ENCODE measurements around the gene RHOU. TPM values are rescaled to one million over a fixed set of nuclear protein-coding genes. Genes with fewer than 3 reads are reported as not detected.

Gene RHOU
- total RNA-seq, 1 experiment from 2014 or later = 1.2 TPM

DNA sequence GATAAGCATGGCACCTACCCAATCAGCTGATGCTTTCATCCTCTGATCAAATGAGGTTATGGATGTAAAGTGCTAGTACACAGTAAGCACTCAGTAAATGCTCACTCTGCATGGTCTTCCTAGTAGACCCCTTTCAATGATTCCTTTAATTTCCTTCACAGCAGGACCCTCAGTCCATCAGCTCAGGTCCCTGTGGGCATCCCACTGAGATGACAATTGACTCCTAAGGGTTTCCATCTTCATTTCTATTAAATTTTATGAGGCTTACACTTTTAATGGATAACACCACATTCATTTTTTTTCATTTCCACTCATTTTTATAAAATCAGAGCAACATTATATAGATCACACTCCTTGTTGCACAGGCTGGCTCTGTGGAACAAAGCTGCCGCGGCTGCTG, 12.8 kb downstream of the RHOU start:
- TF ChIP-seq CTCF (conservative IDR thresholded peaks at IDR 0.05; ENCODE audit: low read depth, low read length) (no peak), EZH2 (IDR thresholded peaks at IDR 0.05; ENCODE audit: borderline replicate concordance, low read depth, low read length, poor library complexity, severe bottlenecking) (no peak)
- intact Hi-C loops (cut with micrococcal nuclease; ENCODE audit: unreplicated experiment) = no loop called here
- no peak overlapping the region for H3K4me3 ChIP-seq (ENCODE audit: low read depth, low read length, poor library complexity, severe bottlenecking)
- no peaks in the 10 kb centered on the region for H3K9me3 ChIP-seq (ENCODE audit: low read depth, low read length, poor library complexity, severe bottlenecking)
- BruUV-seq (replicated peaks) = no TSS peak
- ChIA-PET CTCF (no interaction called here), POLR2A (ENCODE audit: low non-redundant PET) (no interaction called here)
- DNase-seq (ENCODE audit: low spot score) = no peak
- H3K4me1 ChIP-seq (ENCODE audit: insufficient read depth, low read length, poor library complexity, severe bottlenecking) = no peaks in the 10 kb centered on the region
- H3K27ac ChIP-seq (ENCODE audit: low read depth, low read length, poor library complexity, severe bottlenecking) = no peak overlapping the region
- H3K27me3 ChIP-seq (replicated peaks; ENCODE audit: insufficient read depth, low read depth, low read length, poor library complexity) = peaks cover 30% of the 10 kb centered on the region
- H3K36me3 ChIP-seq (ENCODE audit: insufficient read depth, low read length, poor library complexity, severe bottlenecking) = no peaks in the 10 kb centered on the region

- H3K27ac ChIP-seq (ENCODE audit: low read depth, low read length, poor library complexity, severe bottlenecking) = no peak overlapping the region
- no TSS peak for BruUV-seq (replicated peaks)
- TF ChIP-seq CTCF (conservative IDR thresholded peaks at IDR 0.05; ENCODE audit: low read depth, low read length) = no peak
- no peak for TF ChIP-seq EZH2 (IDR thresholded peaks at IDR 0.05; ENCODE audit: borderline replicate concordance, low read depth, low read length, poor library complexity, severe bottlenecking)
- peaks cover 32% of the 10 kb centered on the region for H3K27me3 ChIP-seq (replicated peaks; ENCODE audit: insufficient read depth, low read depth, low read length, poor library complexity)
- no peaks in the 10 kb centered on the region for H3K9me3 ChIP-seq (ENCODE audit: low read depth, low read length, poor library complexity, severe bottlenecking)
- intact Hi-C loops (cut with micrococcal nuclease; ENCODE audit: unreplicated experiment) = no loop called here
- no peak for DNase-seq (ENCODE audit: low spot score)
- ChIA-PET CTCF (no interaction called here), POLR2A (ENCODE audit: low non-redundant PET) (no interaction called here)
- no peak overlapping the region for H3K4me3 ChIP-seq (ENCODE audit: low read depth, low read length, poor library complexity, severe bottlenecking)
- no peaks in the 10 kb centered on the region for H3K36me3 ChIP-seq (ENCODE audit: insufficient read depth, low read length, poor library complexity, severe bottlenecking)
- no peaks in the 10 kb centered on the region for H3K4me1 ChIP-seq (ENCODE audit: insufficient read depth, low read length, poor library complexity, severe bottlenecking)
Observed at GRCh38 chr1:228748431-228748830, 13.2 kb downstream of the RHOU start.

GRCh38 chr1:228749765-228750164, 14.5 kb downstream of the RHOU start:
- no TSS peak for BruUV-seq (replicated peaks)
- intact Hi-C loops (cut with micrococcal nuclease; ENCODE audit: unreplicated experiment) = no loop called here
- peaks cover 44% of the 10 kb centered on the region for H3K27me3 ChIP-seq (replicated peaks; ENCODE audit: insufficient read depth, low read depth, low read length, poor library complexity)
- no peak overlapping the region for H3K4me3 ChIP-seq (ENCODE audit: low read depth, low read length, poor library complexity, severe bottlenecking)
- ChIA-PET CTCF (no interaction called here), POLR2A (ENCODE audit: low non-redundant PET) (no interaction called here)
- H3K27ac ChIP-seq (ENCODE audit: low read depth, low read length, poor library complexity, severe bottlenecking) = no peak overlapping the region
- H3K4me1 ChIP-seq (ENCODE audit: insufficient read depth, low read length, poor library complexity, severe bottlenecking) = no peaks in the 10 kb centered on the region
- H3K36me3 ChIP-seq (ENCODE audit: insufficient read depth, low read length, poor library complexity, severe bottlenecking) = no peaks in the 10 kb centered on the region
- no peaks in the 10 kb centered on the region for H3K9me3 ChIP-seq (ENCODE audit: low read depth, low read length, poor library complexity, severe bottlenecking)
- no peak for DNase-seq (ENCODE audit: low spot score)
- TF ChIP-seq CTCF (conservative IDR thresholded peaks at IDR 0.05; ENCODE audit: low read depth, low read length) (no peak), EZH2 (IDR thresholded peaks at IDR 0.05; ENCODE audit: borderline replicate concordance, low read depth, low read length, poor library complexity, severe bottlenecking) (no peak)

Measured in A673 (cell line).